Astrocyte (in vitro differentiated cells and primary cell): ENCODE data around the gene P4HA2. TPM values are rescaled to one million over a fixed set of nuclear protein-coding genes. Genes with fewer than 3 reads are reported as not detected.

Experiments used
- DNase-seq: peaks from one replicate; pipeline ENCODE4 v3.0.0-alpha.2; 2010; ENCODE audit warnings: low read depth
- FAIRE-seq: peaks from 2 replicates; lab custom pipeline; 2011; peaks lifted over from hg19 to GRCh38; lab: Jason Lieb, UNC
- H2AFZ ChIP-seq: 2 replicates; pipeline ENCODE4 v1.6.0; 2012; ENCODE audit warnings: low read depth, low read length, inconsistent platforms
- H3K27ac ChIP-seq: 2 replicates; pipeline ENCODE4 v1.5.1; 2011; ENCODE audit warnings: low read depth, low read length, inconsistent platforms
- H3K27me3 ChIP-seq: 2 replicates; pipeline ENCODE4 v1.6.0; 2011; ENCODE audit warnings: low read length, inconsistent platforms; ENCODE audit not compliant: insufficient read depth
- H3K36me3 ChIP-seq: 2 replicates; pipeline ENCODE4 v1.5.1; 2011; ENCODE audit warnings: low read length, inconsistent platforms; ENCODE audit not compliant: insufficient read depth
- H3K4me1 ChIP-seq: 2 replicates; pipeline ENCODE4 v1.5.1; 2011; ENCODE audit warnings: low read length, inconsistent platforms; ENCODE audit not compliant: insufficient read depth
- H3K4me2 ChIP-seq: 2 replicates; pipeline ENCODE4 v1.6.0; 2012; ENCODE audit warnings: low read length, inconsistent platforms
- H3K4me3 ChIP-seq: 2 replicates; pipeline ENCODE4 v1.5.1; 2011; ENCODE audit warnings: low read depth, mild to moderate bottlenecking, low read length, inconsistent platforms; ENCODE audit not compliant: insufficient read depth
- H3K79me2 ChIP-seq: 2 replicates; pipeline ENCODE4 v1.6.0; 2012; ENCODE audit warnings: mild to moderate bottlenecking, low read length, inconsistent platforms; ENCODE audit not compliant: insufficient read depth
- H3K9ac ChIP-seq: 2 replicates; pipeline ENCODE4 v1.6.0; 2012; ENCODE audit warnings: mild to moderate bottlenecking, low read length, inconsistent platforms
- H3K9me3 ChIP-seq: 2 replicates; pipeline ENCODE4 v1.5.1; 2012; ENCODE audit warnings: low read depth, mild to moderate bottlenecking, low read length, inconsistent platforms; ENCODE audit not compliant: insufficient read depth
- H4K20me1 ChIP-seq: 2 replicates; pipeline ENCODE4 v1.6.0; 2012; ENCODE audit warnings: low read length, inconsistent platforms; ENCODE audit not compliant: insufficient read depth
- H3K27ac Mint-ChIP-seq: one replicate; pipeline ENCODE4 v1.8.0; 2021; ENCODE audit warnings: mild to moderate bottlenecking, mixed read lengths; ENCODE audit not compliant: unreplicated experiment
- H3K27me3 Mint-ChIP-seq: one replicate; pipeline ENCODE4 v1.8.0; 2021; ENCODE audit warnings: low read depth, mixed read lengths; ENCODE audit not compliant: unreplicated experiment
- H3K36me3 Mint-ChIP-seq: one replicate; pipeline ENCODE4 v1.8.0; 2021; ENCODE audit warnings: low read depth, mixed read lengths; ENCODE audit not compliant: unreplicated experiment
- H3K4me1 Mint-ChIP-seq: one replicate; pipeline ENCODE4 v1.8.0; 2021; ENCODE audit warnings: low read depth, mixed read lengths; ENCODE audit not compliant: unreplicated experiment
- H3K4me3 Mint-ChIP-seq: one replicate; pipeline ENCODE4 v1.8.0; 2021; ENCODE audit warnings: mild to moderate bottlenecking, moderate library complexity, mixed read lengths; ENCODE audit not compliant: unreplicated experiment
- H3K9me3 Mint-ChIP-seq: one replicate; pipeline ENCODE4 v1.8.0; 2021; ENCODE audit warnings: mild to moderate bottlenecking, mixed read lengths; ENCODE audit not compliant: unreplicated experiment
- EZH2 ChIP-seq: IDR thresholded peaks from 2 replicates; pipeline ENCODE4 v1.6.1; 2012; ENCODE audit warnings: mild to moderate bottlenecking, low read length, inconsistent platforms; ENCODE audit not compliant: insufficient read depth
- total RNA-seq: library from RNA; stranded (reverse); gene quantifications from 2 replicates; pipeline ENCODE4 v1.2.1, GENCODE V29; 2021
- TF ChIP-seq, protein P1 (sequence below): IDR thresholded peaks from 2 replicates; pipeline ENCODE4 v1.5.1; 2011; ENCODE audit warnings: low read depth, mild to moderate bottlenecking, inconsistent platforms, low read length, moderate library complexity; ENCODE audit not compliant: insufficient read depth

P4HA2 gene
- total RNA-seq, 1 donor from 2014 or later, result 214 TPM

- Histone ChIP-seq H4K20me1 (peaks cover 4% of the 10 kb centered on the region), H3K4me1 (no peaks in the 10 kb centered on the region), H3K36me3 (peaks cover 15% of the 10 kb centered on the region), H3K27me3 (no peaks in the 10 kb centered on the region), H3K4me2 (no peak overlapping the region), H3K9ac (no peak overlapping the region), H3K4me3 (no peak overlapping the region), H3K9me3 (no peaks in the 10 kb centered on the region), H3K79me2 (no peaks in the 10 kb centered on the region), H3K27ac (no peak overlapping the region), H2AFZ (no peak overlapping the region)
- H3K36me3 Mint-ChIP-seq, result peaks cover 38% of the 10 kb centered on the region
- no peak for TF ChIP-seq EZH2
- TF ChIP-seq, protein P1, sequence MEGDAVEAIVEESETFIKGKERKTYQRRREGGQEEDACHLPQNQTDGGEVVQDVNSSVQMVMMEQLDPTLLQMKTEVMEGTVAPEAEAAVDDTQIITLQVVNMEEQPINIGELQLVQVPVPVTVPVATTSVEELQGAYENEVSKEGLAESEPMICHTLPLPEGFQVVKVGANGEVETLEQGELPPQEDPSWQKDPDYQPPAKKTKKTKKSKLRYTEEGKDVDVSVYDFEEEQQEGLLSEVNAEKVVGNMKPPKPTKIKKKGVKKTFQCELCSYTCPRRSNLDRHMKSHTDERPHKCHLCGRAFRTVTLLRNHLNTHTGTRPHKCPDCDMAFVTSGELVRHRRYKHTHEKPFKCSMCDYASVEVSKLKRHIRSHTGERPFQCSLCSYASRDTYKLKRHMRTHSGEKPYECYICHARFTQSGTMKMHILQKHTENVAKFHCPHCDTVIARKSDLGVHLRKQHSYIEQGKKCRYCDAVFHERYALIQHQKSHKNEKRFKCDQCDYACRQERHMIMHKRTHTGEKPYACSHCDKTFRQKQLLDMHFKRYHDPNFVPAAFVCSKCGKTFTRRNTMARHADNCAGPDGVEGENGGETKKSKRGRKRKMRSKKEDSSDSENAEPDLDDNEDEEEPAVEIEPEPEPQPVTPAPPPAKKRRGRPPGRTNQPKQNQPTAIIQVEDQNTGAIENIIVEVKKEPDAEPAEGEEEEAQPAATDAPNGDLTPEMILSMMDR, result no peak
- no peak overlapping the region for H3K4me3 Mint-ChIP-seq
- no peak overlapping the region for H3K27ac Mint-ChIP-seq
- H3K9me3 Mint-ChIP-seq, result no peaks in the 10 kb centered on the region
- FAIRE-seq (no peak), DNase-seq (no peak)
- no peaks in the 10 kb centered on the region for H3K4me1 Mint-ChIP-seq
- H3K27me3 Mint-ChIP-seq, result no peaks in the 10 kb centered on the region
These were observed 34.4 kb downstream of the P4HA2 start for GRCh38 chr5:132193165-132193694.

DNA sequence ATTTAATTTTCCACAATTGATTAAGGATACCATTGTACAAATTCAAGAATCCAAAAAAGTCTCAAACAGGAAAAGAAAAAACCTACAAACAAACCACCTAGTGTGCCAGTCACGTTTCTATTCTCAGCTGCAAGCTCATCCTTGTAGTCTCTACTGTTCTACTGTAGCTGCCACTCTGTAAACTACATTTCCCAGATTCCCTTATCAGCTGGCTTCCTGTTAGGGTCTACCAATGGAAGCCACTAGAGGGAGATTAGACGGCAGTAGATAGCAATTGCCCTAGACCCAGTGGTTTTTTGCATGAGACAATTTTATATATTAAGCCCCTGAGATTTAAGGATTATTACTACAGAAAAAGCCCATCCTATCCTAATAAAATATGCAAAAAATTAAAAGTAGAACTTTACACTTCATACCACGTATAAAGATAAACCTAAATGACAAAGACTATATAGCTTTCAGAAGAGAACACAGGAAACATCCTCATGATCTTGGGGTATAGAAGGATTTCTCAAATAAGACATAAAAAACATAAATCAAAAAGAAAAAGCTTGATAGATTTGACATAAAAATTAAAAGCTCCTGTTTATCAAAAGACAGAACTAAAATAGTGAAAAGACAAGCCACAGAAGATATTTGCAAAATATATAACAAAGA is 37.4 kb downstream of the P4HA2 start:
- Histone ChIP-seq H3K4me2 (no peak overlapping the region), H4K20me1 (peaks cover 4% of the 10 kb centered on the region), H2AFZ (no peak overlapping the region), H3K4me3 (no peak overlapping the region), H3K9ac (no peak overlapping the region), H3K4me1 (no peaks in the 10 kb centered on the region), H3K9me3 (no peaks in the 10 kb centered on the region), H3K36me3 (peaks cover 12% of the 10 kb centered on the region), H3K27ac (no peak overlapping the region), H3K27me3 (no peaks in the 10 kb centered on the region), H3K79me2 (no peaks in the 10 kb centered on the region)
- FAIRE-seq (peak; percentile 81), DNase-seq (peak; percentile 58)
- no peak overlapping the region for H3K27ac Mint-ChIP-seq
- no peaks in the 10 kb centered on the region for H3K9me3 Mint-ChIP-seq
- TF ChIP-seq EZH2, result no peak
- TF ChIP-seq, protein P1, result peak; percentile 96
- no peak overlapping the region for H3K4me3 Mint-ChIP-seq
- no peaks in the 10 kb centered on the region for H3K4me1 Mint-ChIP-seq
- H3K36me3 Mint-ChIP-seq, result peaks cover 24% of the 10 kb centered on the region
- H3K27me3 Mint-ChIP-seq, result no peaks in the 10 kb centered on the region

- Histone ChIP-seq H3K9me3 (no peaks in the 10 kb centered on the region), H3K36me3 (peaks cover 5% of the 10 kb centered on the region), H4K20me1 (peaks cover 2% of the 10 kb centered on the region), H3K9ac (no peak overlapping the region), H3K4me1 (no peaks in the 10 kb centered on the region), H3K27me3 (no peaks in the 10 kb centered on the region), H3K4me3 (no peak overlapping the region), H3K79me2 (no peaks in the 10 kb centered on the region), H2AFZ (no peak overlapping the region), H3K4me2 (no peak overlapping the region), H3K27ac (no peak overlapping the region)
- no peak for TF ChIP-seq EZH2
- TF ChIP-seq, protein P1, result no peak
- DNase-seq, result no peak
- H3K4me3 Mint-ChIP-seq, result no peak overlapping the region
- H3K27ac Mint-ChIP-seq, result no peak overlapping the region
- peaks cover 6% of the 10 kb centered on the region for H3K9me3 Mint-ChIP-seq
- peaks cover 5% of the 10 kb centered on the region for H3K4me1 Mint-ChIP-seq
- H3K27me3 Mint-ChIP-seq, result no peaks in the 10 kb centered on the region
- peaks cover 11% of the 10 kb centered on the region for H3K36me3 Mint-ChIP-seq
- no peak for FAIRE-seq
These were observed 43.1 kb downstream of the P4HA2 start for GRCh38 chr5:132184588-132184987.
